H54 (cell line): ENCODE measurements around the gene TCERG1.

Experiments used
- DNase-seq: peaks from one replicate; pipeline ENCODE4 v3.0.0; 2011; ENCODE audit warnings: low spot score, mixed read lengths; ENCODE audit not compliant: insufficient read length
- FAIRE-seq: peaks from 3 replicates; lab custom pipeline; 2011; peaks lifted over from hg19 to GRCh38; lab: Jason Lieb, UNC
- POLR2A ChIP-seq: IDR thresholded peaks from 2 replicates; pipeline ENCODE4 v1.6.1; 2011; ENCODE audit warnings: low read depth, mild to moderate bottlenecking, low read length

Gene TCERG1

GRCh38 chr5:146446861-146447733 is at the start of gene TCERG1:
Gene TCERG1, plus strand, starts transcription at chr5:146447333. Its CDS starts 17 bp downstream, at chr5:146447350.
- DNase-seq (peak; percentile 96), FAIRE-seq (peak; percentile 99)
- peak; percentile 81 for TF ChIP-seq POLR2A

- no peak for FAIRE-seq
- DNase-seq = no peak
- TF ChIP-seq POLR2A = no peak
These were observed 48.3 kb upstream of the TCERG1 start for GRCh38 chr5:146398826-146399225.

- FAIRE-seq (no peak), DNase-seq (no peak)
- TF ChIP-seq POLR2A = no peak
These were observed 47.7 kb upstream of the TCERG1 start for GRCh38 chr5:146399481-146399880.

GRCh38 chr5:146400201-146400600 is 46.9 kb upstream of the TCERG1 start:
- FAIRE-seq (no peak), DNase-seq (no peak)
- TF ChIP-seq POLR2A = no peak

- FAIRE-seq = no peak
These were observed 46.1 kb upstream of the TCERG1 start for GRCh38 chr5:146401021-146401420.

GRCh38 chr5:146402949-146403348 is 44.2 kb upstream of the TCERG1 start:
- no peak for DNase-seq
- FAIRE-seq = no peak
- TF ChIP-seq POLR2A = no peak

More at GRCh38 chr5:146401021-146401420, 46.1 kb upstream of the TCERG1 start:
- no peak for TF ChIP-seq POLR2A
- no peak for DNase-seq

GRCh38 chr5:146409054-146409671 is 38.0 kb upstream of the TCERG1 start:
- peak; percentile 100 for FAIRE-seq
- TF ChIP-seq POLR2A = no peak
- peak; percentile 68 for DNase-seq

- TF ChIP-seq POLR2A = no peak
- FAIRE-seq (no peak), DNase-seq (no peak)
These were observed 36.9 kb upstream of the TCERG1 start for GRCh38 chr5:146410272-146410671.

GRCh38 chr5:146419696-146420095 is 27.4 kb upstream of the TCERG1 start:
- no peak for FAIRE-seq
- no peak for TF ChIP-seq POLR2A
- DNase-seq = no peak

GRCh38 chr5:146425023-146425422 is 22.1 kb upstream of the TCERG1 start:
- no peak for DNase-seq
- no peak for FAIRE-seq
- TF ChIP-seq POLR2A = no peak

GRCh38 chr5:146426305-146426704 is 20.8 kb upstream of the TCERG1 start:
- FAIRE-seq (no peak), DNase-seq (no peak)
- no peak for TF ChIP-seq POLR2A

GRCh38 chr5:146426853-146427618 is 20.1 kb upstream of the TCERG1 start:
- FAIRE-seq (peak; percentile 82), DNase-seq (peak; percentile 42)
- no peak for TF ChIP-seq POLR2A

- FAIRE-seq (no peak), DNase-seq (no peak)
- no peak for TF ChIP-seq POLR2A
These were observed 19.5 kb upstream of the TCERG1 start for GRCh38 chr5:146427619-146427997.

GRCh38 chr5:146428658-146429057 is 18.5 kb upstream of the TCERG1 start:
- no peak for TF ChIP-seq POLR2A
- DNase-seq = no peak
- no peak for FAIRE-seq
